HEK293 (cell line): ENCODE results near the gene ATP8B1.

Experiments
- CTCF ChIP-seq: fragments of 450-650 bp; formaldehyde crosslinking; IDR thresholded peaks from 2 replicates; pipeline ENCODE4 v1.5.1; 2016; ENCODE audit warnings: missing biosample characterization, missing genetic modification characterization
- MEIS1 ChIP-seq: sonication (generic); formaldehyde crosslinking; IDR thresholded peaks from 2 replicates; pipeline ENCODE4 v1.8.1; 2022; ENCODE audit warnings: missing genetic modification reagents, mild to moderate bottlenecking, borderline replicate concordance
- MYNN ChIP-seq: fragments of 450-650 bp; formaldehyde crosslinking; IDR thresholded peaks from 2 replicates; pipeline ENCODE4 v1.5.1; 2016; ENCODE audit warnings: missing biosample characterization, missing genetic modification characterization, borderline replicate concordance
- PRDM10 ChIP-seq: fragments of 450-650 bp; formaldehyde crosslinking; IDR thresholded peaks from 2 replicates; pipeline ENCODE4 v1.5.1; 2016; ENCODE audit warnings: missing biosample characterization, missing genetic modification characterization
- PRDM4 ChIP-seq: fragments of 450-650 bp; formaldehyde crosslinking; IDR thresholded peaks from 2 replicates; pipeline ENCODE4 v1.5.1; 2017; ENCODE audit warnings: missing biosample characterization, missing genetic modification characterization
- RBAK ChIP-seq: fragments of 450-650 bp; formaldehyde crosslinking; IDR thresholded peaks from 2 replicates; pipeline ENCODE4 v1.5.1; 2016; ENCODE audit warnings: missing biosample characterization, missing genetic modification characterization
- REST ChIP-seq: fragments of 450-650 bp; formaldehyde crosslinking; IDR thresholded peaks from 2 replicates; pipeline ENCODE4 v1.5.1; 2016; ENCODE audit warnings: missing biosample characterization, missing genetic modification characterization
- ZNF391 ChIP-seq: fragments of 450-650 bp; formaldehyde crosslinking; IDR thresholded peaks from 2 replicates; pipeline ENCODE4 v1.5.1; 2016; ENCODE audit warnings: low read depth, missing biosample characterization, missing genetic modification characterization, borderline replicate concordance
- ZNF473 ChIP-seq: fragments of 450-650 bp; formaldehyde crosslinking; IDR thresholded peaks from 2 replicates; pipeline ENCODE4 v1.5.1; 2017; ENCODE audit warnings: missing biosample characterization, missing genetic modification characterization
- ZNF513 ChIP-seq: fragments of 450-650 bp; IDR thresholded peaks from 2 replicates; pipeline ENCODE4 v1.5.1; 2018; ENCODE audit warnings: missing biosample characterization, missing genetic modification characterization
- ZNF544 ChIP-seq: fragments of 450-650 bp; formaldehyde crosslinking; IDR thresholded peaks from 2 replicates; pipeline ENCODE4 v1.5.0; 2017; ENCODE audit warnings: missing biosample characterization, missing genetic modification characterization
- ZNF561 ChIP-seq: fragments of 450-650 bp; IDR thresholded peaks from 2 replicates; pipeline ENCODE4 v1.5.1; 2018; ENCODE audit warnings: missing biosample characterization, missing genetic modification characterization, borderline replicate concordance

GRCh38 chr18:57619876-57620275 lies 183.2 kb downstream of the ATP8B1 start:
- no peak for TF ChIP-seq MYNN
- no peak for TF ChIP-seq ZNF561 (tag by site-specific recombination)
- TF ChIP-seq ZNF473 (tag by site-specific recombination): no peak
- no peak for TF ChIP-seq MEIS1 (CRISPR knock-in tag)
- TF ChIP-seq PRDM4 (tag by site-specific recombination): no peak
- no peak for TF ChIP-seq CTCF (tag by site-specific recombination)
- TF ChIP-seq RBAK (tag by site-specific recombination): no peak
- TF ChIP-seq ZNF544: no peak
- TF ChIP-seq ZNF513: no peak
- TF ChIP-seq REST (tag by site-specific recombination): no peak
- no peak for TF ChIP-seq ZNF391
- TF ChIP-seq PRDM10 (tag by site-specific recombination): no peak
